Rectal smooth muscle tissue (tissue), 1 donor: ENCODE measurements around the gene PCDHB6.
"Not testable (repeated sequence)": the region's sequence is repeated elsewhere in the genome, so short reads cannot be mapped to it uniquely, and the experiment has no call there.

Source experiments
- H3K27ac ChIP-seq: one replicate; pipeline ENCODE4 v1.7.0; 2013; ENCODE audit warnings: low read depth, low read length, inconsistent platforms
- H3K27me3 ChIP-seq: one replicate; pipeline ENCODE4 v1.7.0; 2013; ENCODE audit warnings: low read length; ENCODE audit not compliant: control insufficient read depth, insufficient read depth
- H3K36me3 ChIP-seq: one replicate; pipeline ENCODE4 v1.7.0; 2013; ENCODE audit warnings: low read length; ENCODE audit not compliant: control insufficient read depth, insufficient read depth
- H3K4me1 ChIP-seq: one replicate; pipeline ENCODE4 v1.7.0; 2013; ENCODE audit warnings: low read length; ENCODE audit not compliant: control insufficient read depth, insufficient read depth
- H3K4me3 ChIP-seq: one replicate; pipeline ENCODE4 v1.7.0; 2013; ENCODE audit warnings: low read length
- H3K9ac ChIP-seq: one replicate; pipeline ENCODE4 v1.7.0; 2013; ENCODE audit warnings: low read length

Gene PCDHB6

GRCh38 chr5:141175933-141176332 lies 26.1 kb downstream of the PCDHB6 start:
- H3K27me3 ChIP-seq: peaks cover 3% of the 10 kb centered on the region
- no peaks in the 10 kb centered on the region for H3K36me3 ChIP-seq
- H3K4me1 ChIP-seq: no peaks in the 10 kb centered on the region
- no peak overlapping the region for H3K4me3 ChIP-seq
- H3K27ac ChIP-seq: no peak overlapping the region
- H3K9ac ChIP-seq: no peak overlapping the region

GRCh38 chr5:141177577-141178191 lies 27.8 kb downstream of the PCDHB6 start, which contains the start of gene PCDHB8:
Gene PCDHB8 (plus strand): TSS chr5:141177790. CDS start chr5:141178035, 245 bp downstream.
- H3K4me1 ChIP-seq, H3K27ac ChIP-seq, H3K36me3 ChIP-seq, H3K4me3 ChIP-seq, H3K27me3 ChIP-seq, H3K9ac ChIP-seq: not testable (repeated sequence)

- H3K4me3 ChIP-seq, H3K4me1 ChIP-seq, H3K27me3 ChIP-seq, H3K9ac ChIP-seq, H3K27ac ChIP-seq, H3K36me3 ChIP-seq: not testable (repeated sequence)
These were observed 29.5 kb downstream of the PCDHB6 start for GRCh38 chr5:141179371-141179770.

GRCh38 chr5:141179876-141180275 lies 30.0 kb downstream of the PCDHB6 start:
- H3K27ac ChIP-seq, H3K36me3 ChIP-seq, H3K9ac ChIP-seq, H3K4me3 ChIP-seq, H3K27me3 ChIP-seq, H3K4me1 ChIP-seq: not testable (repeated sequence)

GRCh38 chr5:141180313-141180712 lies 30.5 kb downstream of the PCDHB6 start:
- Histone ChIP-seq H3K4me3 (no peak overlapping the region), H3K9ac (no peak overlapping the region), H3K36me3 (no peaks in the 10 kb centered on the region), H3K4me1 (no peaks in the 10 kb centered on the region), H3K27me3 (no peaks in the 10 kb centered on the region), H3K27ac (no peak overlapping the region)

GRCh38 chr5:141182248-141182647 lies 32.4 kb downstream of the PCDHB6 start, which contains the start of gene PCDHB16:
Gene PCDHB16 (plus strand): TSS chr5:141182387. CDS start chr5:141182560, 173 bp downstream.
- H3K36me3 ChIP-seq: no peaks in the 10 kb centered on the region
- H3K27me3 ChIP-seq: no peaks in the 10 kb centered on the region
- H3K4me3 ChIP-seq: peak within 1 kb of the TSS; percentile 28
- no peak within 1 kb of the TSS for H3K9ac ChIP-seq
- no peaks in the 10 kb centered on the region for H3K4me1 ChIP-seq
- H3K27ac ChIP-seq: no peak within 1 kb of the TSS

- H3K36me3 ChIP-seq, H3K27me3 ChIP-seq, H3K4me1 ChIP-seq, H3K4me3 ChIP-seq, H3K9ac ChIP-seq, H3K27ac ChIP-seq: not testable (repeated sequence)
These were observed 34.4 kb downstream of the PCDHB6 start for GRCh38 chr5:141184117-141184855.

GRCh38 chr5:141186897-141187512 lies 37.1 kb downstream of the PCDHB6 start, which contains the start of gene PCDHB9:
Gene PCDHB9 (plus strand): TSS chr5:141187161. CDS start chr5:141187319, 158 bp downstream.
- H3K4me3 ChIP-seq: no peak within 1 kb of the TSS
- H3K27me3 ChIP-seq: no peaks in the 10 kb centered on the region
- H3K36me3 ChIP-seq: no peaks in the 10 kb centered on the region
- H3K27ac ChIP-seq: no peak within 1 kb of the TSS
- H3K9ac ChIP-seq: no peak within 1 kb of the TSS
- no peaks in the 10 kb centered on the region for H3K4me1 ChIP-seq

GRCh38 chr5:141188682-141189081 lies 38.8 kb downstream of the PCDHB6 start:
- H3K27ac ChIP-seq, H3K27me3 ChIP-seq, H3K36me3 ChIP-seq, H3K9ac ChIP-seq, H3K4me3 ChIP-seq, H3K4me1 ChIP-seq: not testable (repeated sequence)

- not testable (repeated sequence) for H3K27ac ChIP-seq, H3K4me3 ChIP-seq, H3K9ac ChIP-seq, H3K27me3 ChIP-seq, H3K36me3 ChIP-seq, H3K4me1 ChIP-seq
These were observed 39.3 kb downstream of the PCDHB6 start for GRCh38 chr5:141189131-141189530.

GRCh38 chr5:141192110-141192725 lies 42.4 kb downstream of the PCDHB6 start, which contains the start of gene PCDHB10:
Gene PCDHB10 (plus strand): TSS chr5:141192353. CDS start chr5:141192553, 200 bp downstream.
- Histone ChIP-seq H3K4me1 (no peaks in the 10 kb centered on the region), H3K9ac (no peak within 1 kb of the TSS), H3K27me3 (no peaks in the 10 kb centered on the region), H3K27ac (no peak within 1 kb of the TSS), H3K4me3 (peak within 1 kb of the TSS; percentile 32), H3K36me3 (no peaks in the 10 kb centered on the region)

- not testable (repeated sequence) for H3K27me3 ChIP-seq, H3K9ac ChIP-seq, H3K4me3 ChIP-seq, H3K4me1 ChIP-seq, H3K27ac ChIP-seq, H3K36me3 ChIP-seq
These were observed 44.5 kb downstream of the PCDHB6 start for GRCh38 chr5:141194332-141194731.
